ELF-1 (cell line): Measurements from ENCODE around the gene CYTH1.
A peak's percentile ranks its signal among the peaks of the same experiment; 100 is the strongest.

Experiments used
- DNase-seq: peaks from one replicate; pipeline ENCODE4 v3.0.0-alpha.2; 2016; ENCODE audit warnings: low read depth, low spot score

Gene CYTH1

DNA sequence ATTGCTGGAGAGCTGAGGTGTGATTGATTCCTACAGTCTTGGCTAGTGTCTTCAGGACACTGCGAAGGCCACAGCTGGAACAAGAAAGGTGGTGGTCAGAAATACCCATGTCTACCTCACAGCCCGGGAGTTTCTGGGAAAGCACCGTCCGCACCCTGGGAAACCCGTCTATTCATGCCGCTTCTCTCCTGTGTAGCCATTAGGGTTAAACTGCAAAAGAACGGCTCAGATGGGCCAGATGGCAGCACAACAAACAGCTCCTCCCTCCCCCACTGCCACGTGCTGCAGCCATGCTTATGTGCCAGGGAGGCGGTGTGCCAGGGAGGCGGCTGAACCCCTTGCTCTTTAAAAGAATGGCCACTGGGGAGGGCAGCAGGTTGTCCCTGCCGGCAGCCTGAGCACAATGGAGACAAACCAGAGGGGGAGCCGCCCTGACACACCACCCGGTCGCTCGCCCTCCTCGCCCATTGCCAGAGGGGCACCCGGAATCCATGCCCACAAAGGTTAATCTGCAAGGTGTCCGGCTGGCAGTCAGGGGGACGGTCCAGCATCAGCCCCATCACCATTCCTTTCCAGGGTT is 65.2 kb downstream of the CYTH1 start:
- DNase-seq: no peak

DNA sequence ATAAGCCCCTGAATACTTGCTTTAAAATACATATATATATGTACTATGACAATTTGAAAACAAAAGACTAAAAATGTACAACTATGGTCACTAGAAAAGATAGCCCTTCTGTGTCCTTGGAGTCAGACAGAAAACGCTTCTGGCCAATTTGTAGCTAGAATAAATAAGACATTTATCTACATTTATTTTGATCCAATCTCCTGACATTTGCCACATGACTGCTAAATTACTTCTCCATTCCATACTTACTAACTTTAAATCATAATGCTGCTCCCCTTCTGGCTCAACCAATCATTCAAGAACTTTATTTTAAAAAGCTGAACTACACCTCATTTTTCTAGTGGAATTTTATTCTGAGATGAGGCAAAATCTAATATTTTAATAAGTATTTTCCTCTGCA is 65.8 kb downstream of the CYTH1 start:
- no peak for DNase-seq

DNA sequence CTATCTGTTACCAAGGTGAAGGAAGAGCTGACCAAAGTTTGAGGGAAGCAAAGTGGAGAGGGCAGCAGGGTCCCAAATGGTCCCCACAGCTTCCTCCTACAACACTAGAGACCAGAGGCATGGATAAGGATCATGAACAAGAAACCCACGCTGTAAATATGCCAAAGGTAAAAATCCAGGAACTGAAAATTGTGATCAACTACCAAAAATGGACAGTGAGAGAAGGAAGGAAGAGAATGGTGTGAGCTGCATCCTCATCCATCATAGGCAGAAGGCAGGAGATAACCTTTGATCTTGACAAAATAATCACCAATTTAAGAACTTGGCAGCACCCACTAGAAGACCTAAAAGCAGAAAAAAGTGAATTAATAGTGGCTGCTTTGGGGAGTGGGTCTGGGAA is 66.2 kb downstream of the CYTH1 start:
- DNase-seq: no peak

DNA sequence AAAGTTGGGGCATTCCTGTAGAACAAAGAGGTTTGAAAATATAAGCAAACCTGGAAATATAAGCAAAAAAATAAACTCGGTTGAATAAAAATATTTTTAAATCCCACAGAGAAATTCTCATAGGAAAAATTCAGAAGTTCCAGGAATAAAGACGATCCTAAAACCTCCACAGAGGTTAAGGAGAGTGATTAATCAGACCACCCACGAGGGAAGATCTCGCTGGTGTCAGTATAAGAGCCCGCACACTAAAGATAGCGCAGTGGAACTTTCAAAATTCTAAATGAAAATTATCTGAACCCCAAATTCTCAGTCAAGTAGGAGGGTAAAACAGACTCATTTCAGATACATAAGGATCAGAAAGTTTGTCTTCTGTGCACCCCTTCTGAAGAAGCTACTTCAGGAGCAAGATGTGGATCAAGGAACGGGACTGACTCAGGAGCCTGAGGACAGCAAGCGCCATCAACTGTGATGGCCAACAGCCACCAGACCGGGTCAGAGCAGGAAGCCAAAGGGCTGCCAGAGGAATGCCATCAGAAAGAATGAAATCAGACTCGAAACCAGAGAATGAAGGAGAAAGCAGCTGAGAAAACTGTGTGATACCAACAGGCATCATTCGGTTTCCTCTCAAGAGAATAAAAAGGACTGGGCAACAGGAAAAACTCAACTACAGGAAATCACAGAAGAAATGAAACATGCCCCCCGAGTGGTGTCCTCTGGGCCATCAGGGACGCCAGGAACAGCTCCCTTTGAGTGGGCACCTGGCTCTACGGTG is 66.9 kb downstream of the CYTH1 start:
- no peak for DNase-seq

DNA sequence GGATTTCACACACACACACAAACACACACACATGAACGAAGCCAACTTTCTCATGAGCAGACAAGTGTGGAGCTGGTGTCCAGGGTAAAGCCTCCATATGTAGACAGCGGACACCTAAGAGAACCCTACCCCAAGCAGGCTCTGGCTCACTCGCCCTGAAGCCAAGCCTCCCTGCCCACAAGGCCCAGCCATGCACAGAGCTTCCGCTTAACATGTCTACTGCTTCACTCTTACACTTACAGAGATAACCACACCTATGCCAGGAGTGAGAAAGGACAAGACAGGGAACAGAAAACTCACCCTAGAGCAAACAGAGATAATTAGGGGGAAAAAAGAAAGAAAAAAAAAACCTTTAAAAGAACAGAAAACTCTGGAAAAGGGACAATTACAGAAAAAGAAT is 67.5 kb downstream of the CYTH1 start:
- DNase-seq: no peak

DNA sequence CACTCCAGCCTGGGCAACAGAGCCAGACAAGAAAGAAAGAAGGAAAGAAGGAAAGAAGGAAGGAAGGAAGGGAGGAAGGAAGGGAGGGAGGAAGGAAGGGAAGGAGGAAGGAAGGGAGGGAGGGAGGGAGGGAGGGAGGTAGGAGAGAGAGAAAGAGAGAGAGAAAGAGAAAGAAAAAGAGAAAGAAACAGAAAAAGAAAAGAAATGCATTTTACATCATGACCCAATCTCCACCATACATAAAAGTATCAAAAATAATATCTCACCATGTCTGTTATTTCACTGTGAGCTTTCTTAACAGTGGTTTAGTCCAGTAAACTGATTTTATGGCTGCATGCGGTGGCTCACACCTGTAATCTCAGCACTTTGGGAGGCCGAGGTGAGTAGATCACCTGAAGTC is 70.0 kb downstream of the CYTH1 start:
- DNase-seq: no peak

DNA sequence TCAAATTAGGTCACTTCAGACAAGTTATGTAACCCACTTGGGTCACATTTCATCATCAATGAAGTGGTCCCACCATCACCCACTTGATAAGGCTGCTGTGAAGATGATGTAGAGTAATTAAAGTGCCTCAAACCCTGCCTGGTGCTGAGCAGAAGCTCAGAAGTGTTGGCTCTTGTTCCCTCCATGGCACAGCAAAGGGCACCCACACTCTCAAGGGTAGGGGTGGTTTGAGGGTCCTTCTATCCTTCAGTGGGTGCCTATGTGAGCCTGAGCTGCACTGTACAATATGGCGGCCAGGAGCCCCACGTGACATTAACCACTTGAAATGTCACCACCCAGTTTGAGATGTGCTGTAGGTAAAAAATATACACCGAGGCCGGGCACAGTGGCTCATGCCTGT is 71.5 kb downstream of the CYTH1 start:
- no peak for DNase-seq

DNA sequence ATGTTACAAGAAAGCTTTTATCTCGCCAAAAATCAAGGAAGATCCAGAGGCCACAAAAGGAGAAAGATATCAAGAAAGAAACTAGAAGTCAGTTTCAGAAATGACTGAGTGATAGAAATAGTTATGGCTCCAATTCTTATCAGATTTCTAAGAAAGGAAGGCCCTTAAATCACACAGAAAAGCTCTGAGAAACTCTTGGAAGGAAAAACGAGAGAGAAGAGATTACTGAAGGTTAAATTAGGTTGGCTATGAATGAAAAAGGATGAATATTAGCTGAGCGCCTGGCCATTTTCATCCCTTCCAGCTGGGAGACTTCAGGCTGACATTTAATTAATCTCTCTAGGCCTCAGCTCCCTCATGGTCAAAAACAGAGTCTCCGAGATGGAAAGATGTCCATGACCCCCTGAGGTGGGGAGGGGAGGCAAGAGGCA is 72.3 kb downstream of the CYTH1 start:
- no peak for DNase-seq

DNA sequence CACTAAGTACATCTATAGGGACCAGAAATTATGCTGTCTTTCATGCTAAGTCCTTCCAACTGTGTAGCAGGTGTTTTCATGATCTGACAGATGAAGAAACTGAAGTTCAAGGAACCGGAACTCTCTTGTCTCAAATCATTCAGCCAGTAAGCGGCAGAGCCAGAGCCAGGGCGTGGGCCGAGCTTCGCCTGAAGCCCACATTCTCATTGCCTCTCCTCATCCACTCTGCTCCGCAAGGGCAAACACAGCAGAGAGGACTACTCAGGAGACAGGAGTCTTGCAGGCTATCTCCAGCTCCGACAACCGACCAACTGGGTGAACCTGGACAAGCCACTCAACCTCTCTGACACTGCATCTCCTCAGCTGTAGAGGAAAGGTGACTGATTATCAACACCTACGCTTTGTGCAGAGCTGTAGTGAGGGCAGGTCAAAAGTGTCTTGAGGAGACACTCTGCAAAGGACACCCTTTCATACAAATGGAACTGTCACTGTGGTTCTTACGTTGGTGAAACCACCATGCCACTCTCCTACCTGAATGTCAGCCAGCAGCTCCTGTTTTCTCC is 72.9 kb downstream of the CYTH1 start:
- DNase-seq: no peak

DNA sequence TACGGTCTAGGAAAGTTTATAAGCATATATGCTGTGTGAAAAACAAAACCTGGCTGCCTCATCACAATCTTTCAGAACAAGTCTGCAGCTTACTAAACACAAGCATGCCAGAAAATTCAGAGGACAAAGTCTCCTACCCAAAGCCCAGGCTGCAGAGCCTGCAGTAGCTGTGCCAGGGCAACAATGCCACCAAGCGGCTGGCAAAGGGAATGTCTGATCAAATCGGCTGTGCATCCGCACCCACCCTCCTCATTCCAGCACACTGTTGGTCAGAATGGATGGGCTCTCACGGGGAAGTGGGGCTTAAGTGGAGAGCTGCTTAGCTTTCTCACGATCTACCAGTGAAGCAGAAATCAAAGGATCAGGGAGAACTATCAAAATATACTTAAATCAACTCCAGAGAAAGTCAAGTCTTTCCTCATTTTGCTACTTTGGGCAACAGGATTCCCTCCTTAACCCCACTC is 73.5 kb downstream of the CYTH1 start:
- DNase-seq: peak; percentile 75

DNA sequence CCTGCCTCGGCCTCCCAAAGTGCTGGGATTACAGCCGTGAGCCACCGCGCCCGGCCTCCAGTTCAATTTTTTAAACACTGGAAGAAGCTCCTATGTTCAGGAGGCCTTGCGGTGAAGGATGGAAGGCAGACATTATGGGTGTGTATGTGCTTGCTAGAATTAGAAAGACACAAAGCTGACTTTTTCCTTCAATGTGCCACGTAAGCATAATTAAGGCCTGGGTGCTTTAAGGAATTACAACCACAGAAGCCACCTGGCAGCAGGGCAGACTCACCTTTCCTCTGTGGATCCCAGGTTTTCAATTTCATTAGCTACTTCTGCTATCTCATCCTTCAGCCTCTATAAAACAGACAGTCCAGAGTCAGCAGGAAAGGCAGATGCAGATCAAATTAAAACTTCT is 74.2 kb downstream of the CYTH1 start:
- no peak for DNase-seq

DNA sequence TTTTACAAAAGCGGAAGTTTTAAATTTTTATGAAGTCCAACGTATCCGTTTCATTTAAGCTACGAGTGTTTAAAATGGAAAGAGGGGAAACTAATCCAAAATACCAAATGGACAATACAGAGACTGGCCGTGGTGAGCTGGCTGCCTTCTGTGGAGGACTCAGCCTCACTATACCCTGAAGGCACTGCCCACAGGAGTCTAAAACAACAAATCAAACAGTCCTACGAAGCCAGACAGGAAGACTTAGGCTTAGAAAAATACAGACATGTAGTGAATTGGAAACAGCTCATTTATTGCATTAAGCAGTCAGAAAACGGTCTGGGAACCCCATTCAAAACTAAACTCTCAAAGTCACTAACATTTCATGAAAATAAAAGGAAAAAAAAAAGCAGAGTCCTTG is 75.1 kb downstream of the CYTH1 start:
- DNase-seq: no peak

DNA sequence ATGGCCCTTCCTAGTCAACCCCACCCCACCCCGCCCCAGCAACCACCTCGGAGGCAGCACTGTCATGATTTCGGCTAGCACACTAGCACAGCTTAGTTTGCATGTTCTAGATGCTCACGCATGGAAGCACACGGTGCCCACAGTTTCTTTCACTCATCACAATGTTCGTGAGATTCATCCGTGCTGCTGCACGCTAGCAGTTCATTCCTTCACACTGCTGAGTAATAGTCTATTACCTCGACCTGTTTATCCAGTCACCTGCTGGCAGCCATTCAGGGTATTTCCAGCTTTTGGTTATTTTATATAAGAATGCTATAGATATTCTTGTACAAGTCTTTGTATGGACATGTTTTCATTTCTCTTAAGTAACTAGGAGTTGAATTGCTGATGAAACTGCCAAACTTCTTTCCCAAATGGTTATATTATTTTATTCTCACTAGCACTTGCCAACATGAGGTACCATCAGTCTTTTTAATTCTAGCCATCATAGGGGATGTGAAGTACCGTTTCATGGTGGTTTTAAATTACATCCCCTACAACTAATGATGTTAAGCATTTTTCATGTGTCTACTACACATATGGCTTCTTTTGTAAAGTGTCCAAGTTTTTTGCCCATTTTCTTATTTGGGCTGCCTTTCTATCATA is 75.7 kb downstream of the CYTH1 start:
- DNase-seq: no peak

DNA sequence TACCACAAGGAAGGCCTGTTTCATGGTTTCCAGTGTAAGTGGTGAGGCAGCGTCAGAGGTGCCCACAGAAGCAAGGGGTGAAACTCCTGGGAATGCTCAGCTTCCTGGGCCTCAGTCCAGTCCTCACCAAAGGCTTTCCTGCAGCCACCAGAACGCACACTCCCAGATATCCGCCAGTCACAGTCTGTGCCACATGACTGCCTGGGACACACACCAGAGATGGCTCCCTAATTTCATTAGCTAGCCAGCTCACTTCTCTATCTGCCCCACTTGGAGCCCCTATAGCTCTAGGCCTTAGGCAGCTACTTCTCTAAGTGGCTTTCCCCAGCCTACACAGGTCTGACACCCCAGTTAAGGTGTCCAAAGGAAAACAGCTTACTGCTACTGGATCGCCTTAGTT is 77.0 kb downstream of the CYTH1 start:
- DNase-seq: no peak

DNA sequence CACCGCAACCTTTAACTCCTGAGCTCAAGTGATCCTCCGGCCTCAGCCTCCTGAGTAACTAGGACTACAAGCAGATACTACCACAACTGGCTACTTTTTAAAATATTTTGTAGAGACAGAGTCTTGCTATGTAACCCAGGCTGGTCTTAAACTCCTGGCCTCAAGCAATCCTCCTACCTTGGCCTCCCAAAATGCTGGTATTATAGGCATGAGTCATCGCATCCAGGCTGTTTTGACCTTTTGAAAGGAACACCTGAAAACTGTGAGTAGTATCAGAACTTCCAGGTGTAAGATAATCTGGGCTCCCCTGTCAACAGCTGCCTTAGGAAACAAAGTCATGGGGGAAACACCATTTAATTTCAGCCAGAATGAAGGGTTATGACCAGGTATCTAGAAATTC is 77.5 kb downstream of the CYTH1 start:
- no peak for DNase-seq

DNA sequence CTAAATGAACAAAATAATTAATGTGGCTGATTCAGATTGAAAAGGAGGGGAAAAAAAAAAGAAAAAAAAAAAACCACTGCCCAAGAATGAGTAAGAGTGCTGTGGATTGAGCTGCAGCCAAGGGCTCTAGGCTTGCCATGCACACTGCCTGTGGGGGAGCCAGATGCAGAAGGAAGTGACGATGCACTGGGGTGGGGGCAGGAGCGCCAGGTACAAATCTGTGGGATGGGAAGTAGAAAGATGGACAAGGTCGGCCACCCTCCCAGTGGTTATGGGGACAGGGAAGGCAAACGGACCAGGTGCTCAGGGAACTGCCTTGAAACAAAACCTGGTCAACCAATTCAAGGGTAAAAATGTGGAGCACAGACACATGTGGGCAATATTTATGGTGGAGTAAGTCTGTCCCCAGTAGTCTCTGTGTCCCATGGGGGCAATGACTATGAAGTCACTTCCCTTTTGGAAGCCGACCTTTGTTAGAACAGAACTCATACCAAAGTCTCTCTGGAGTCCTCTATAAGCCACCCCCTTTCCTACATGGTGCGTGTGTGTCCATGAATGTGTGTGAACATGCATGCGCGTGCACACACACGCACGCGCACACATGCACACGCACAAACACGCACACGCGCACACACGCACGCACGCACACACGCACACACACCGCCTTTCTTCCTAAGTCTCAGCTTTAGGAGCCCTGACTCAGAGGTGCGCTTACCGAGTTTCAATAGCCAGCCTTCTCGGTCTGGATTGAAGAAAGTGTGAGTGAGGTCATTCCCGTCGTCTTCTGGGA is 84.3 kb downstream of the CYTH1 start:
- no peak for DNase-seq

DNA sequence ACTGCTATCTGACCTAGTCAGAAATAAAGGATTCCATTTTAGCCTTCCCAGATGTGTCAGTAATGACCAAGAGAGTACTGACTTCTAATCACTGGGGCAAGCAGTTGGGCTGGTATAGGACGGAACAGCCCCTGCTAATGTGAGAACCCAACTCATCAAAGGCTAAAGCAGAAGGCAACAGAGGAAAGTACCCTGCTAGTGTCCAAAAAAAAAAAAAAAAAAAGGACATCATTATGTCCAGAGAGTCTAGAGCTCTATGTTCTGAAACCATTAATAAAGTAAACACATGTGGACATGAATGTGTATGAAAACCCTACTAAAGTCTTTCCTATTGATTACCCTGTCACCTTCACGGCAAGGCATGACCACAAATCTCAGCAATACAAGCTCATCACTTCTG is 85.0 kb downstream of the CYTH1 start:
- DNase-seq: no peak

DNA sequence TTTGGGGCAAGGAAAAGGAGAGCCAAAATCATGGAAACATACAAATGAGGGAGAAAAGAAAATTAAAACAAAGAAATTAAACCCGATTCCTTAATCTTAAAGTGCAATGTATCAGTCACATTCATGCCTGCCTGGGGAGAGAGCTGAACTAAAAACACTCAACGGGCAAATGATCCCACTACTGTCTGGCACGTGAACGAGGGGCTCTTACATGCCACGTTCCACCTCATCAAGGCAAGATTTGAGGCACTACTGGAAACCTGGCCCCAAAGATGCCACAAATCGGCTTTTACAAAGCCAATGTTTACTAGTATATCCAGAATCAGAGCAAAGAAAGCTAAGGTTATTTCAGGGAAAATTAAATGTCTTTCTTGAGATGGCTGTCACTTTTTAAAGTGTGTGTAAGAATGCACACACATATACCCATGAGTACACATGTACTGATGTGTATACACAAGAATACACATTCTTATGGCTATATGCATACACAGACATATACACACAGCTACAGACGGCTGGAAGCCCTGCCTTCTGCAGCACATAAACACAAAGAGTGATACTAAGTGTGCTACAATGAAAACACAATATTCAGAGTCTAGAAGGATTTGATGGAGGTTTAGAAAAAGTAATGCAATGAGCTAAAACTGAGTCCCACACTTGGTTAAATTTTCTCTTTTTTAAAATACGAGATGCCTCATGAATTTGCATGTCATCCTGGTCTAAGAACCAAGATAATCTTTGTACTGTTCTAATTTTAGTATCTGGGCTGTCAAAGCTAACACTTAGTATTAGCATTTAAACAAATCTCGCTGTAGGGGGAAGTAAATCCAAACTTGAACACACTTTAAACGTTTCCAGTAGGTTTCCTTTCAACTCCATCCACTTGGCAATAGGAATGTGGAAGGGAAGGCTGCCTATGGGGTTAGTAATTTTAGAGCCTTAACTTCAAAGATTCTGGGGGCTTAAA is 85.8 kb downstream of the CYTH1 start:
- DNase-seq: no peak

DNA sequence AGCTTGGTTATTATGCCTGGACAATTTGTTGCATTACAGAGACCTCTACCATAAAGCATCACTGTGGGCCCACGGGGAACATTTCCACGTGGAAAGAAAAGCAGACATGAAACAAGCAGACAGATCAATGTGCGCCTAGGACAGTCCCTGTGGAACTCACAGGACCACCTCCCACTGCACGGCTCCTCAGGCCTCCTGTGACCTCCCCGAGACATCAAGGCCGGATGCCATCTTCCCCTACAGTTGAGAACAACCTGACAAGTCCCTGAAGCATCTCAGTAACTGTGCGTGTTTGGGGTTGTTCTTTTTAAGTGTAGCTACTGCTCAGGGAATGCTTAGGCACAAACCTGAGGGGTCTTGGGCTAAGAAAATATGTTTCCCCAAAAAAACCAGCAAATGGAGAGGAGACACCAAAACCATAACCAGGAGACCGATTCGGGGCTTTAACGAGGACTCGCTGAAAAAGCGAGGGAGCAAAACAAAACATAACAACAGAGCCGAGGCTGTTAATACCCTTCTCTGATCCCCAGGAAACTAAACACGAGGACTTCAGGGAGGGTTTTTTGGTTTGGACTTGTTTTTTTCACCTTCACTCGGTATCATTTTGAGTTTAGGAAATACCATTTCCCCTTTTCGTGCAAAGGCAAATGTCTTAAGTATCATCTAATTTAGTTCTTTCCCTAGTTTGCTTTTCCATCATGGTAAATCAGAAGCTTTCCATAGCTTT is 87.1 kb downstream of the CYTH1 start:
- no peak for DNase-seq
